Naive B cell (primary cell): Measurements from ENCODE around the gene LCA5L. TPM values are rescaled to one million over a fixed set of nuclear protein-coding genes. Genes with fewer than 3 reads are reported as not detected.
"Not testable (repeated sequence)": the region's sequence is repeated elsewhere in the genome, so short reads cannot be mapped to it uniquely, and the experiment has no call there.

Experiments used
- ATAC-seq, 2 donors: fragments of 150-1000 bp; cut with Tn5 transposase; 2 replicates each; pipeline ENCODE4 v1.10.0; 2021; ENCODE audit warnings: low read depth in 2 of 2, mild to moderate bottlenecking in 2 of 2, moderate library complexity in 2 of 2
- DNase-seq: peaks from one replicate; pipeline ENCODE4 v3.0.0; 2022
- H3K27ac Mint-ChIP-seq, 6 donors: one replicate each; pipeline ENCODE4 v1.8.0; 2020 to 2022; ENCODE audit warnings: mild to moderate bottlenecking in 6 of 6, mixed read lengths in 6 of 6, moderate library complexity in 5 of 6, inconsistent platforms in 2 of 6
- H3K27me3 Mint-ChIP-seq, 3 donors: one replicate each; pipeline ENCODE4 v1.8.0; 2021 to 2022; ENCODE audit warnings: mixed read lengths in 3 of 3, mild to moderate bottlenecking in 1 of 3
- H3K36me3 Mint-ChIP-seq, 2 donors: one replicate each; pipeline ENCODE4 v1.8.0; 2020 to 2022; ENCODE audit warnings: mixed read lengths in 2 of 2, inconsistent platforms in 1 of 2, mild to moderate bottlenecking in 1 of 2
- H3K4me1 Mint-ChIP-seq, 3 donors: one replicate each; pipeline ENCODE4 v1.8.0; 2020 to 2022; ENCODE audit warnings: mixed read lengths in 3 of 3, inconsistent platforms in 1 of 3, mild to moderate bottlenecking in 1 of 3, moderate library complexity in 1 of 3
- H3K4me3 Mint-ChIP-seq, 8 donors: one replicate each; pipeline ENCODE4 v1.8.0; 2020 to 2022; ENCODE audit warnings: mild to moderate bottlenecking in 8 of 8, mixed read lengths in 8 of 8, moderate library complexity in 8 of 8, inconsistent platforms in 2 of 8
- H3K9me3 Mint-ChIP-seq, 7 donors: one replicate each; pipeline ENCODE4 v1.8.0; 2020 to 2022; ENCODE audit warnings: mixed read lengths in 7 of 7, mild to moderate bottlenecking in 5 of 7, inconsistent platforms in 2 of 7, moderate library complexity in 1 of 7
- polyA plus RNA-seq, 6 donors: library from polyadenylated mRNA; unstranded; fragments of 300-500 nt; fragmentation: Illumina TruSeq; gene quantifications; one replicate each; pipeline ENCODE4 v1.2.3, GENCODE V29; 2021; ENCODE audit warnings: low read depth in 6 of 6

The LCA5L gene
- polyA plus RNA-seq, 6 donors from 2014 or later, result not detected

GRCh38 chr21:39377444-39378050 lies 68.0 kb downstream of the LCA5L start:
- no peak for DNase-seq
- Mint-ChIP-seq H3K9me3 (no peaks in the 10 kb centered on the region), H3K36me3 (no peaks in the 10 kb centered on the region), H3K27ac (peak overlapping the region in 2 of 6 donors; percentile 25 to 37), H3K27me3 (peaks cover 0 to 12% (median 11%) of the 10 kb centered on the region in 3 donors), H3K4me3 (peak overlapping the region in 2 of 8 donors; percentile 17 to 52), H3K4me1 (peaks cover 19 to 26% (median 19%) of the 10 kb centered on the region in 3 donors)
- ATAC-seq, result no peak

GRCh38 chr21:39375446-39375845 lies 70.1 kb downstream of the LCA5L start:
- Mint-ChIP-seq H3K4me1 (peaks cover 7 to 14% (median 7%) of the 10 kb centered on the region in 3 donors), H3K4me3 (no peak overlapping the region), H3K27ac (peak overlapping the region in 1 of 6 donors; percentile 7), H3K9me3 (no peaks in the 10 kb centered on the region), H3K36me3 (no peaks in the 10 kb centered on the region), H3K27me3 (peaks cover 5 to 12% (median 11%) of the 10 kb centered on the region in 3 donors)
- DNase-seq (no peak), ATAC-seq (no peak)

GRCh38 chr21:39374046-39374445 lies 71.5 kb downstream of the LCA5L start:
- Mint-ChIP-seq H3K27ac (no peak overlapping the region), H3K4me1 (peaks cover 7 to 10% (median 7%) of the 10 kb centered on the region in 3 donors), H3K27me3 (peaks cover 6 to 12% (median 11%) of the 10 kb centered on the region in 3 donors), H3K4me3 (no peak overlapping the region), H3K36me3 (no peaks in the 10 kb centered on the region), H3K9me3 (no peaks in the 10 kb centered on the region)
- DNase-seq (no peak), ATAC-seq (no peak)

GRCh38 chr21:39373634-39374033 lies 71.9 kb downstream of the LCA5L start:
- ATAC-seq (peak; percentile 84 to 85), DNase-seq (no peak)
- H3K27ac Mint-ChIP-seq, result no peak overlapping the region
- H3K4me1 Mint-ChIP-seq, result peaks cover 7 to 10% (median 7%) of the 10 kb centered on the region in 3 donors
- no peak overlapping the region for H3K4me3 Mint-ChIP-seq
- no peaks in the 10 kb centered on the region for H3K36me3 Mint-ChIP-seq
- peaks cover 6 to 12% (median 9%) of the 10 kb centered on the region in 3 donors for H3K27me3 Mint-ChIP-seq
- H3K9me3 Mint-ChIP-seq, result no peaks in the 10 kb centered on the region

GRCh38 chr21:39369896-39370288 lies 75.7 kb downstream of the LCA5L start:
- H3K27me3 Mint-ChIP-seq, H3K9me3 Mint-ChIP-seq, DNase-seq, H3K36me3 Mint-ChIP-seq, H3K4me3 Mint-ChIP-seq, ATAC-seq: not testable (repeated sequence)
- H3K4me1 Mint-ChIP-seq, result peaks cover 7 to 10% (median 7%) of the 10 kb centered on the region in 3 donors
- H3K27ac Mint-ChIP-seq, result peak overlapping the region in 1 of 6 donors; percentile 16

- H3K9me3 Mint-ChIP-seq, result peaks cover 0 to 5% (median 0%) of the 10 kb centered on the region in 7 donors
- no peak overlapping the region for H3K27ac Mint-ChIP-seq
- no peaks in the 10 kb centered on the region for H3K36me3 Mint-ChIP-seq
- H3K4me1 Mint-ChIP-seq, result peaks cover 0 to 2% (median 0%) of the 10 kb centered on the region in 3 donors
- DNase-seq, result no peak
- H3K4me3 Mint-ChIP-seq, result no peak overlapping the region
- ATAC-seq, result no peak
- peaks cover 10 to 14% (median 13%) of the 10 kb centered on the region in 3 donors for H3K27me3 Mint-ChIP-seq
These were observed 77.8 kb downstream of the LCA5L start for GRCh38 chr21:39367783-39368182.

- no peak for ATAC-seq
- peaks cover 0 to 8% (median 0%) of the 10 kb centered on the region in 7 donors for H3K9me3 Mint-ChIP-seq
- H3K36me3 Mint-ChIP-seq, result peaks cover 0 to 9% of the 10 kb centered on the region in 2 donors
- peaks cover 0 to 5% (median 0%) of the 10 kb centered on the region in 3 donors for H3K4me1 Mint-ChIP-seq
- no peak for DNase-seq
- peaks cover 22% of the 10 kb centered on the region in 3 donors for H3K27me3 Mint-ChIP-seq
- no peak overlapping the region for H3K4me3 Mint-ChIP-seq
- H3K27ac Mint-ChIP-seq, result no peak overlapping the region
These were observed 79.0 kb downstream of the LCA5L start for GRCh38 chr21:39366563-39366962.

GRCh38 chr21:39364949-39365348 lies 80.6 kb downstream of the LCA5L start:
- no peak for DNase-seq
- Mint-ChIP-seq H3K4me1 (peaks cover 0 to 3% (median 0%) of the 10 kb centered on the region in 3 donors), H3K36me3 (peaks cover 0 to 9% of the 10 kb centered on the region in 2 donors), H3K9me3 (peaks cover 0 to 8% (median 0%) of the 10 kb centered on the region in 7 donors), H3K4me3 (no peak overlapping the region), H3K27ac (no peak overlapping the region), H3K27me3 (peaks cover 24 to 37% (median 26%) of the 10 kb centered on the region in 3 donors)
- ATAC-seq, result no peak

- Mint-ChIP-seq H3K9me3 (peaks cover 0 to 8% (median 0%) of the 10 kb centered on the region in 7 donors), H3K27ac (no peak overlapping the region), H3K4me1 (peaks cover 0 to 3% (median 0%) of the 10 kb centered on the region in 3 donors), H3K27me3 (peaks cover 24 to 39% (median 30%) of the 10 kb centered on the region in 3 donors), H3K4me3 (no peak overlapping the region), H3K36me3 (peaks cover 0 to 9% of the 10 kb centered on the region in 2 donors)
- ATAC-seq (no peak), DNase-seq (no peak)
These were observed 81.7 kb downstream of the LCA5L start for GRCh38 chr21:39363607-39364555.

GRCh38 chr21:39362733-39363132 lies 82.8 kb downstream of the LCA5L start:
- H3K4me3 Mint-ChIP-seq, result no peak overlapping the region
- ATAC-seq, result no peak

GRCh38 chr21:39359382-39359781 lies 86.2 kb downstream of the LCA5L start:
- Mint-ChIP-seq H3K4me1 (peaks cover 0 to 3% (median 0%) of the 10 kb centered on the region in 3 donors), H3K27ac (no peak overlapping the region), H3K4me3 (no peak overlapping the region), H3K36me3 (peaks cover 0 to 9% of the 10 kb centered on the region in 2 donors), H3K9me3 (peaks cover 0 to 2% (median 0%) of the 10 kb centered on the region in 7 donors), H3K27me3 (peaks cover 32 to 49% (median 38%) of the 10 kb centered on the region in 3 donors)
- DNase-seq, result no peak
- ATAC-seq, result no peak

More at GRCh38 chr21:39362733-39363132, 82.8 kb downstream of the LCA5L start:
- DNase-seq, result no peak
- Mint-ChIP-seq H3K27ac (no peak overlapping the region), H3K4me1 (peaks cover 0 to 3% (median 0%) of the 10 kb centered on the region in 3 donors), H3K36me3 (peaks cover 0 to 9% of the 10 kb centered on the region in 2 donors), H3K27me3 (peaks cover 22 to 36% (median 30%) of the 10 kb centered on the region in 3 donors), H3K9me3 (peaks cover 0 to 7% (median 0%) of the 10 kb centered on the region in 7 donors)
